Body of pancreas (tissue), 4 donors: ENCODE results near the gene WNT10A. TPM values are rescaled to one million over a fixed set of nuclear protein-coding genes. Genes with fewer than 3 reads are reported as not detected.
A peak's percentile ranks its signal among the peaks of the same experiment; 100 is the strongest.

Source experiments
- ATAC-seq: fragments of 150-250 bp; one replicate; pipeline ENCODE4 v1.9.1; 2016
- DNase-seq, 4 donors: peaks; one replicate each; pipeline ENCODE4 v3.0.0-alpha.2; 2019
- H3K27ac ChIP-seq, 4 donors: fragments of 200-600 bp; sonication (generic); 1 replicate in 3 of 4; 2 replicates in 1 of 4; pipeline versions ENCODE4 v1.5.1 to v1.6.1; 2016 to 2019; ENCODE audit warnings: mild to moderate bottlenecking in 1 of 4, mixed read lengths in 1 of 4, moderate library complexity in 1 of 4
- H3K27me3 ChIP-seq, 2 donors: fragments of 200-600 bp; sonication (generic); one replicate each; pipeline ENCODE4 v1.6.0; 2016; ENCODE audit warnings: mild to moderate bottlenecking in 1 of 2
- H3K36me3 ChIP-seq, 2 donors: fragments of 200-600 bp; sonication (generic); replicated peaks in 1 of 2; 2 replicates each; pipeline ENCODE4 v1.5.1; 2016; ENCODE audit warnings: low read depth in 2 of 2; ENCODE audit not compliant: insufficient read depth in 1 of 2
- H3K4me1 ChIP-seq: fragments of 200-600 bp; sonication (generic); one replicate; pipeline ENCODE4 v1.6.0; 2016
- H3K4me3 ChIP-seq, 2 donors: fragments of 200-600 bp; sonication (generic); 1 replicate in 1 of 2; 2 replicates in 1 of 2; pipeline ENCODE4 v1.5.1; 2016 to 2019
- H3K9me3 ChIP-seq, 3 donors: fragments of 200-600 bp; sonication (generic); 1 replicate in 2 of 3; 2 replicates in 1 of 3; pipeline ENCODE4 v1.5.1; 2016
- POLR2A ChIP-seq, 3 donors: fragments of 450-650 bp; IDR thresholded peaks; one replicate each; pipeline ENCODE4 v1.6.1; 2016; ENCODE audit warnings: antibody characterized with exemption in 3 of 3, mild to moderate bottlenecking in 2 of 3
- WGBS, 2 donors: methylation state at CpG; one replicate each; pipeline ENCODE4 v1.1.5; 2017; 5-methylcytosine and 5-hydroxymethylcytosine counted together
- intact Hi-C: fragments of 100-400 bp; cut with DNase I; formaldehyde crosslinking; loops from one replicate; pipeline ENCODE4 v1.15.1; 2023
- total RNA-seq, 2 donors: library from RNA; depleted of rRNA; stranded (reverse); fragments of >200 nt; gene quantifications; one replicate each; pipeline ENCODE4 v1.1.0, GENCODE V29; 2016
- TF ChIP-seq, protein P1 (sequence below), 7 experiments: fragments of 450-650 bp in 4 of 7; fragments of 200-600 bp in 3 of 7; sonication (generic) in 3 of 7; IDR thresholded peaks; one replicate each; pipeline ENCODE4 v1.5.1; 2016 to 2019; ENCODE audit warnings: antibody characterized with exemption in 7 of 7

Gene WNT10A
- total RNA-seq = under 1 TPM in 1 of 2 donors, not detected in 1; 0.52 TPM

DNA sequence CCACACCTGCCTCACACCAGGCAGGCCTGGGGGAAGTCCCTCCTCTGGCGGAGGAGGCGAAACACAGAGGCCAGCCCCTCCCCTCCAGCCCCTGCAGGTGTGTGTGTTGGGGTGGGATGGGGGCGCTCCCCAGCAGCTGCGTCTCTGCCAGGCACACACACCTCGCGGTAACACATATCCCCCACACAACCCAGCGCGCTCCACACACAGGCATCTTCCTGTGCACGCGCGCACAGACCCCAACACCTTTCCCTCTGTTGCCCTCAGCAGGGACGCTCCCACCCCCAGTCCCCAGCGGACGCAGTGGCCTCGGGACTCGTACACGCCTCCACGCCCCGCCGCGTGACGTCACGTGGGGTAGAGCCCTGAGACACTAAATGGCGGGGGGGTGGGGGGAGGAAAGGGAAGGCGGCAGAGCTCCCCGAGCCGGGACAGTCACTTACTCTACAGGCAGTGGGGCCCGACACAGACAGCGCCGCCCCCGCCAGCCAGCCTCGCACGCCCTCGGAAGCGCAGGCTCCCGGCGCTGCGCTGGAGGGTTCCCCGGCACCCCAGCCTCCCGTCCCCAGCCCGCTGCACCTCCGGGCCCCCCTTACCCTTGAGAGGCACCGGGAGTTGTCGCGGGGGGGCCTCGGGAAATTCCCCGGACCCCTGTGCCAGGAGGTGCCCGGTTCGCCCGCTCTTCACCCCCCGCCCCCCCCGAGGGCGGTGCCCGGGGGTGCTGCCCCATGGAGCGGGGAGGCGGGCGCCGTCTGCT, at the start of gene WNT10A:
WNT10A (plus strand) TSS at position 751 of the 757 bp plus-strand sequence. CDS start 144 bp downstream, outside the sequence.
- Histone ChIP-seq H3K27ac (no peak within 1 kb of the TSS), H3K4me1 (peaks cover 20% of the 10 kb centered on the region), H3K36me3 (no peaks in the 10 kb centered on the region), H3K4me3 (no peak within 1 kb of the TSS), H3K9me3 (no peaks in the 10 kb centered on the region), H3K27me3 (peaks cover 0 to 28% of the 10 kb centered on the region in 2 donors)
- intact Hi-C loops = no loop called here
- DNase-seq (peak in 2 of 4 donors; percentile 32 to 43), ATAC-seq (peak; percentile 39)
- TF ChIP-seq, protein P1, sequence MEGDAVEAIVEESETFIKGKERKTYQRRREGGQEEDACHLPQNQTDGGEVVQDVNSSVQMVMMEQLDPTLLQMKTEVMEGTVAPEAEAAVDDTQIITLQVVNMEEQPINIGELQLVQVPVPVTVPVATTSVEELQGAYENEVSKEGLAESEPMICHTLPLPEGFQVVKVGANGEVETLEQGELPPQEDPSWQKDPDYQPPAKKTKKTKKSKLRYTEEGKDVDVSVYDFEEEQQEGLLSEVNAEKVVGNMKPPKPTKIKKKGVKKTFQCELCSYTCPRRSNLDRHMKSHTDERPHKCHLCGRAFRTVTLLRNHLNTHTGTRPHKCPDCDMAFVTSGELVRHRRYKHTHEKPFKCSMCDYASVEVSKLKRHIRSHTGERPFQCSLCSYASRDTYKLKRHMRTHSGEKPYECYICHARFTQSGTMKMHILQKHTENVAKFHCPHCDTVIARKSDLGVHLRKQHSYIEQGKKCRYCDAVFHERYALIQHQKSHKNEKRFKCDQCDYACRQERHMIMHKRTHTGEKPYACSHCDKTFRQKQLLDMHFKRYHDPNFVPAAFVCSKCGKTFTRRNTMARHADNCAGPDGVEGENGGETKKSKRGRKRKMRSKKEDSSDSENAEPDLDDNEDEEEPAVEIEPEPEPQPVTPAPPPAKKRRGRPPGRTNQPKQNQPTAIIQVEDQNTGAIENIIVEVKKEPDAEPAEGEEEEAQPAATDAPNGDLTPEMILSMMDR (IDR thresholded peaks at IDR 0.05) = no peak
- 1 to 2% methylated on average over 16 to 48 of the region's 58 CpGs for WGBS, 2 donors

- no peak within 1 kb of the TSS for H3K27ac ChIP-seq
- no peak for DNase-seq
- H3K36me3 ChIP-seq = no peaks in the 10 kb centered on the region
- no peaks in the 10 kb centered on the region for H3K27me3 ChIP-seq
- intact Hi-C loops = no loop called here
- ATAC-seq = no peak
- no peak within 1 kb of the TSS for H3K4me3 ChIP-seq
- no peaks in the 10 kb centered on the region for H3K4me1 ChIP-seq
- 60 to 61% methylated on average over 14 to 16 of the region's 18 CpGs for WGBS, 2 donors
- H3K9me3 ChIP-seq = no peaks in the 10 kb centered on the region
- TF ChIP-seq, protein P1 (IDR thresholded peaks at IDR 0.05) = no peak
- no peak for TF ChIP-seq POLR2A (IDR thresholded peaks at IDR 0.05)
These were observed 49.2 kb upstream of the WNT10A start, which contains the start of gene PRKAG3 for GRCh38 chr2:218831378-218831990. PRKAG3 (minus strand) TSS chr2:218831803.

GRCh38 chr2:218832081-218832480, 48.6 kb upstream of the WNT10A start:
- H3K4me3 ChIP-seq = no peak overlapping the region
- 67 to 83% methylated on average over 3 of the region's 3 CpGs for WGBS, 2 donors
- DNase-seq (no peak), ATAC-seq (no peak)
- H3K36me3 ChIP-seq = no peaks in the 10 kb centered on the region
- H3K4me1 ChIP-seq = no peaks in the 10 kb centered on the region
- H3K27me3 ChIP-seq = no peaks in the 10 kb centered on the region
- TF ChIP-seq, protein P1 (IDR thresholded peaks at IDR 0.05) = no peak
- TF ChIP-seq POLR2A (IDR thresholded peaks at IDR 0.05) = no peak
- intact Hi-C loops = no loop called here
- H3K9me3 ChIP-seq = peaks cover 0 to 2% (median 0%) of the 10 kb centered on the region in 3 donors
- no peak overlapping the region for H3K27ac ChIP-seq

GRCh38 chr2:218832520-218832919, 48.1 kb upstream of the WNT10A start:
- Histone ChIP-seq H3K9me3 (peaks cover 0 to 6% (median 0%) of the 10 kb centered on the region in 3 donors), H3K36me3 (no peaks in the 10 kb centered on the region), H3K4me3 (no peak overlapping the region), H3K27ac (no peak overlapping the region), H3K27me3 (no peaks in the 10 kb centered on the region), H3K4me1 (no peaks in the 10 kb centered on the region)
- TF ChIP-seq, protein P1 (IDR thresholded peaks at IDR 0.05) = no peak
- no peak for TF ChIP-seq POLR2A (IDR thresholded peaks at IDR 0.05)
- DNase-seq (no peak), ATAC-seq (no peak)
- intact Hi-C loops = no loop called here
- WGBS, 2 donors = 67 to 75% methylated on average over 3 of the region's 3 CpGs
